ENCODE results near the gene COLEC11. TPM values are rescaled to one million over a fixed set of nuclear protein-coding genes. Genes with fewer than 3 reads are reported as not detected.

The COLEC11 gene
- total RNA-seq, 1 donor from 2014 or later: 2.3 TPM

DNA sequence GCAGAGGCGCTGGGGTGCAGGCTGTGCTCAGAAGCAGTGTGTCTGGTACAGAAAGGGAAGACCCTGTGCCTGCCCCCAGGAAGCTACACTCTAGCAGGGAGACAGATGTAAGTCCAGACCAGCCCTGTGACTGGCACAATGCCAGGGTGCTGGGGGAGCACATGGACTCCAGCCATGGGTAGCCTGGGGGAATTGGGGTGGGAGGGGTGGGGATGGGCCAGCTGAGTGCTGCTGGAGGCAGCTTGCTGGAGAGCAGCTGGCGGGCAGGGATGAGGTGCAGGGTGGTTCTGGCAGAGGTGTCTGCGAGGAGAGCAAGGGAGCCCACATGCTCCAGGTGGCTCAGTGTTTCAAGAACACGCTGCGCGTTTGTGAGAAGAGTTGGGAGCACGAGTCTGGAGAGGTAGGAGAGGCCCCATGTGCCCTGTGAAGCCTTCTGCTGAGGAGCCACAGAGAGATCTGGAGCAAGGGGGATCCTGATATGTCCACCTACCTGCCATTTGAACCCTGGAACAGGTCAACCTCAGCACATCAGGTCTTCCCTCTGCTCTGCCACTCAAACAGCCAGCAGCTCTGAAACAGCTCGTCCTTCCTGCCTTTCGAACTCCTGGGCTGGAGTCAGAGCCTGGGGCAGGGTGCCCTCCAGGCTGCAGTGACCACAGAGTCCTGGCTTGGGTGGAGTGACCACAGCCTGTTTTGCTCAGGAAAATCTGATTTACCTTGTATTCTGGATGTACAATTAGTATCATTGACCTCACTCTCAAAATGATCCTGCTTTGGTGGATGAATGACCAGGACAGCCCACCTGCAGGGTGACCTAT is 78.2 kb downstream of the COLEC11 start:
- TF ChIP-seq, protein P1, sequence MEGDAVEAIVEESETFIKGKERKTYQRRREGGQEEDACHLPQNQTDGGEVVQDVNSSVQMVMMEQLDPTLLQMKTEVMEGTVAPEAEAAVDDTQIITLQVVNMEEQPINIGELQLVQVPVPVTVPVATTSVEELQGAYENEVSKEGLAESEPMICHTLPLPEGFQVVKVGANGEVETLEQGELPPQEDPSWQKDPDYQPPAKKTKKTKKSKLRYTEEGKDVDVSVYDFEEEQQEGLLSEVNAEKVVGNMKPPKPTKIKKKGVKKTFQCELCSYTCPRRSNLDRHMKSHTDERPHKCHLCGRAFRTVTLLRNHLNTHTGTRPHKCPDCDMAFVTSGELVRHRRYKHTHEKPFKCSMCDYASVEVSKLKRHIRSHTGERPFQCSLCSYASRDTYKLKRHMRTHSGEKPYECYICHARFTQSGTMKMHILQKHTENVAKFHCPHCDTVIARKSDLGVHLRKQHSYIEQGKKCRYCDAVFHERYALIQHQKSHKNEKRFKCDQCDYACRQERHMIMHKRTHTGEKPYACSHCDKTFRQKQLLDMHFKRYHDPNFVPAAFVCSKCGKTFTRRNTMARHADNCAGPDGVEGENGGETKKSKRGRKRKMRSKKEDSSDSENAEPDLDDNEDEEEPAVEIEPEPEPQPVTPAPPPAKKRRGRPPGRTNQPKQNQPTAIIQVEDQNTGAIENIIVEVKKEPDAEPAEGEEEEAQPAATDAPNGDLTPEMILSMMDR (IDR thresholded peaks at IDR 0.05; ENCODE audit: unreplicated experiment): no peak
- no peak overlapping the region for H3K27ac Mint-ChIP-seq (ENCODE audit: unreplicated experiment)
- H3K4me3 Mint-ChIP-seq (ENCODE audit: unreplicated experiment): no peak overlapping the region
- no peaks in the 10 kb centered on the region for H3K9me3 Mint-ChIP-seq (ENCODE audit: unreplicated experiment)
- no peak for DNase-seq (ENCODE audit: low spot score)
- H3K36me3 Mint-ChIP-seq (ENCODE audit: low read depth, unreplicated experiment): no peaks in the 10 kb centered on the region
- peaks cover 1% of the 10 kb centered on the region for H3K27me3 Mint-ChIP-seq (ENCODE audit: unreplicated experiment)
- H3K4me1 Mint-ChIP-seq (ENCODE audit: unreplicated experiment): no peaks in the 10 kb centered on the region

DNA sequence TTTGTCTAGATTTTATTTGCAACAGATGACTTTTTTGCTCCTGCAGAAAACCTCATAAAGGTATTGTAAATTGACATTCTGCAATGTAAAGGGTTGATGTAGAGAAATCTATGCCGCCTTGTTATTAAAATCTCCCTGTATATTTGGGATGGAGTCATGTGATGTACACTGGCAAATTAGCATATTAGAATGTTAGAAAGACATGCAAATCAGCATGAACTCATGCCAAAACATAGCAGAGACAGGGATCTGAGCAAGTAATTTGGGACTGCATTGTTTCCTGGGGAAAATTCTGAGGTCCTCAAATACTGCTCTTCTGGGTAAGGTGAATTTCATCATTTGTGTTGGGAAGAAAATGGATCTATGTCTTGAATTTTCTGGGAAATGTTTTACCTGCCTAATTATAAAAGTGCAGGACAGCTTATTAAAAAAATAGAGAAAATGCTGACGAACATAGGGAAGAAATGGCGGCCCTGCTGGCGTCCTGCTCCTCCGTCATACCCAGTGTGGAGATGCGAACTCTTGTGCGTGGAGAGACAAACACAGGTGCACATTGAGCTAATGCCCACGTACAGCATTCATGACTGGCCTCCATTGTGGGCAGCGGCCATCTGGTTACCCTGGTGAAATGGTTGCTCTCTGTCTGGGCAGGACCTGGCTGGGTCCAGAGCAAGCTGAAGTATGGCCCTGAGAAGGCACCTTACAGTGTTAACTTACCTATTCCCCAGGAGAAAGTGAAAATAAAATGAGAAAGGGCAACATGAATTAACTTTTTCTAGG is 79.3 kb downstream of the COLEC11 start:
- Mint-ChIP-seq H3K27me3 (ENCODE audit: unreplicated experiment) (no peaks in the 10 kb centered on the region), H3K9me3 (ENCODE audit: unreplicated experiment) (no peaks in the 10 kb centered on the region), H3K4me1 (ENCODE audit: unreplicated experiment) (no peaks in the 10 kb centered on the region), H3K27ac (ENCODE audit: unreplicated experiment) (no peak overlapping the region), H3K4me3 (ENCODE audit: unreplicated experiment) (no peak overlapping the region), H3K36me3 (ENCODE audit: low read depth, unreplicated experiment) (no peaks in the 10 kb centered on the region)
- TF ChIP-seq, protein P1 (IDR thresholded peaks at IDR 0.05; ENCODE audit: unreplicated experiment): no peak
- no peak for DNase-seq (ENCODE audit: low spot score)

DNA sequence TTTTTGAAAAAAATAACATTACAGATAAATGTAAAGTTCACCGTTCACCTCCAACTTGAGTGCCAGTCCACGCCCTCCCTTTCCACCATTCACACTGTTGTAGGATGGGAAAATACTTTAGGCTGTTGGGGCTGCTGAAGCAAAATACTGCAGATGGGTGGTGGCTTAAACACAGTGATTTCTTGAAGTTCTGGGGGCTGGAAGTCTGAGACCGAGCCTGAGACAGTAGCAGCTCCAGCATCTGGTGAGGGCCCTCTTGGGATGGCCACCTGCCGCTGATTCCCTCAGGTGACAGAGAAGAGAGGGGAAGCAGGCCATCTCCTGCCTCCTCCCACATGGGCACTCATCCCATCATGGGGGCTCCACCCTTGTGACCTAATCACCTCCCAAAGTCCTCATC is 80.8 kb downstream of the COLEC11 start:
- Mint-ChIP-seq H3K27me3 (ENCODE audit: unreplicated experiment) (peaks cover 2% of the 10 kb centered on the region), H3K9me3 (ENCODE audit: unreplicated experiment) (no peaks in the 10 kb centered on the region)

DNA sequence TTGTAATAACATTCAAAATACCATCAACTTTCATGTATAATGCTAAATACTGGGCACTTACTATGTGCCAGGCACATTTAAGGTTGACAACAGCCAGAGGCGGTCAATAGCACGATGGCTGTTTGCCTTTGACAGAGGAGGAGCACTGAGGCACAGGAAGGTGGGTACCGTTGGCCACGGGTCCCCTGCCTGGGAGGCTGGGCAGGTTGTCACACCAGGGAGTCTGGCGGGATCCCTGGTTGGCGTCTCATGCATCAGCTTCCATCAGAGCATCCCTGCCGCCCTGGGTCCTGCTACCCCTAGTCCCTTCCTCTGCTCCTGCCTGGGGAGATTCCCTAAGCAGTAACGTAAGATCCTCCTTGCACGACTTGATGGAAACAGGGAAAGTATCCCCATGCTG is 82.5 kb downstream of the COLEC11 start:
- DNase-seq (ENCODE audit: low spot score): no peak
- no peak overlapping the region for H3K27ac Mint-ChIP-seq (ENCODE audit: unreplicated experiment)
- TF ChIP-seq, protein P1 (IDR thresholded peaks at IDR 0.05; ENCODE audit: unreplicated experiment): no peak
- H3K4me1 Mint-ChIP-seq (ENCODE audit: unreplicated experiment): no peaks in the 10 kb centered on the region
- H3K27me3 Mint-ChIP-seq (ENCODE audit: unreplicated experiment): peaks cover 2% of the 10 kb centered on the region
- H3K36me3 Mint-ChIP-seq (ENCODE audit: low read depth, unreplicated experiment): no peaks in the 10 kb centered on the region
- H3K4me3 Mint-ChIP-seq (ENCODE audit: unreplicated experiment): no peak overlapping the region
- no peaks in the 10 kb centered on the region for H3K9me3 Mint-ChIP-seq (ENCODE audit: unreplicated experiment)

More for the DNA sequence above, 80.8 kb downstream of the COLEC11 start:
- TF ChIP-seq, protein P1 (IDR thresholded peaks at IDR 0.05; ENCODE audit: unreplicated experiment): no peak
- Mint-ChIP-seq H3K27ac (ENCODE audit: unreplicated experiment) (no peak overlapping the region), H3K4me1 (ENCODE audit: unreplicated experiment) (no peaks in the 10 kb centered on the region), H3K4me3 (ENCODE audit: unreplicated experiment) (no peak overlapping the region), H3K36me3 (ENCODE audit: low read depth, unreplicated experiment) (no peaks in the 10 kb centered on the region)
- DNase-seq (ENCODE audit: low spot score): no peak

DNA sequence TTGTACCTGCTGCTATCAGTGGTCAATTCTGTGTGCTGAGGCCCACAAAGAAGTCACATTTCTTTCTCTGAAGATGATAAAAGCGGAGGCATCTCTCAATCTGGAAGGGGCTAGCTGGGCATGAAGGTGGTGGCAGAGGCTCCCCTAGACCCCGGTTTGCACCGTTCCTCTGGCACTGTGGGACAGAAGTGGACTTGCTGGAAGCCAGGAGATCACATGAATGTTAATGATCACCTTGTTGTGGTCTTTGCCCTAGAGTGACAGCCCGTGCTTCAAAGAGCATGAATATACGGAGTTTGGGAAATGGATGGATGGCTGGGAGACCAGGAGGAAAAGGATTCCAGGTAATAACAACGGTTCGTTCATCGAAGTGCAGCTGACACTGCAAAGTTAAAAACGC is 83.3 kb downstream of the COLEC11 start:
- H3K4me1 Mint-ChIP-seq (ENCODE audit: unreplicated experiment): no peaks in the 10 kb centered on the region
- H3K27ac Mint-ChIP-seq (ENCODE audit: unreplicated experiment): no peak overlapping the region
- DNase-seq (ENCODE audit: low spot score): no peak
- TF ChIP-seq, protein P1 (IDR thresholded peaks at IDR 0.05; ENCODE audit: unreplicated experiment): no peak
- no peaks in the 10 kb centered on the region for H3K9me3 Mint-ChIP-seq (ENCODE audit: unreplicated experiment)
- no peaks in the 10 kb centered on the region for H3K36me3 Mint-ChIP-seq (ENCODE audit: low read depth, unreplicated experiment)
- no peak overlapping the region for H3K4me3 Mint-ChIP-seq (ENCODE audit: unreplicated experiment)
- H3K27me3 Mint-ChIP-seq (ENCODE audit: unreplicated experiment): peaks cover 2% of the 10 kb centered on the region

Measured in endothelial cell (in vitro differentiated cells).